Measurements from ENCODE around the gene VIPR1. TPM values are rescaled to one million over a fixed set of nuclear protein-coding genes. Genes with fewer than 3 reads are reported as not detected.

The VIPR1 gene
- polyA plus RNA-seq, 1 of the 3 experiments (the other 2 are of a cell fraction) = not detected

DNA sequence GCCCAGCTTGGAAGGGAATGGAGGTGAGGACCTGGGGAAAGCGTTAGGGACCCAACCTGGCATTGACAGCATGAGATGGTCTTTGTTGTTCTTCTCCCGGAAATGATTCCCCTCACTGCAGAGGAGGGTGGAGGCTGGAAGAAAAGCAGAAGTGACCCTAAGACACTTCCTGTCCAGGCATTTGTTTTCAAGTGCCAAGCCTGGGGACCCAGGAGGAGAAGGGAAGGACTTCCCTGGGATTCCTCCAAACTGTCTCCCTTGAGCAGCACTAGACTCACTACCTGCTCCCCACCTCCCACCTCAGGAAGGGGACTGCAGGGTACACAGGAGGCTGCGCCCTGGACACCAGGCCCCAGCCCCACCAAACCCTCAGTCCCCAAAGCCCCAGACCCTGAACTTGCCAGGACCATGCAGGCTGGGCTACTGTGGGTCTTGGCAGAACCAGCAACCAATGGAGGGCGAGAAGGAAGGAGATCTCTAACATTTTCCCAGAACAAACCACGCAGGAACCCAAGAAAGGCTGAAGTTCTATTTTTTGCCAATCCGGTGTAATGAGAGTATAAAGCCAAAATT, 9.8 kb upstream of the VIPR1 start:
- no peaks in the 10 kb centered on the region for H3K9me3 ChIP-seq
- H3K4me2 ChIP-seq = no peak overlapping the region
- WGBS (ENCODE audit: low lambda C conversion rate) = 49% methylated on average over 6 of the region's 6 CpGs
- no peaks in the 10 kb centered on the region for H3K36me3 ChIP-seq (replicated peaks in 1 of 2; ENCODE audit: control insufficient read depth in 1 of 2, insufficient read depth in 2 of 2, low read length in 1 of 2)
- no peaks in the 10 kb centered on the region for H3K27me3 ChIP-seq (ENCODE audit: insufficient read depth)
- H3K79me2 ChIP-seq (ENCODE audit: insufficient read depth) = no peaks in the 10 kb centered on the region
- no peak overlapping the region for H2AFZ ChIP-seq (ENCODE audit: low read depth)
- no peaks in the 10 kb centered on the region for H4K20me1 ChIP-seq (ENCODE audit: insufficient read depth)
- no peak for TF ChIP-seq MEF2A (IDR thresholded peaks at IDR 0.05; ENCODE audit: borderline replicate concordance, low read depth)
- TF ChIP-seq, protein P1, sequence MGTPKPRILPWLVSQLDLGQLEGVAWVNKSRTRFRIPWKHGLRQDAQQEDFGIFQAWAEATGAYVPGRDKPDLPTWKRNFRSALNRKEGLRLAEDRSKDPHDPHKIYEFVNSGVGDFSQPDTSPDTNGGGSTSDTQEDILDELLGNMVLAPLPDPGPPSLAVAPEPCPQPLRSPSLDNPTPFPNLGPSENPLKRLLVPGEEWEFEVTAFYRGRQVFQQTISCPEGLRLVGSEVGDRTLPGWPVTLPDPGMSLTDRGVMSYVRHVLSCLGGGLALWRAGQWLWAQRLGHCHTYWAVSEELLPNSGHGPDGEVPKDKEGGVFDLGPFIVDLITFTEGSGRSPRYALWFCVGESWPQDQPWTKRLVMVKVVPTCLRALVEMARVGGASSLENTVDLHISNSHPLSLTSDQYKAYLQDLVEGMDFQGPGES (IDR thresholded peaks at IDR 0.05; ENCODE audit: low read depth, low read length) = no peak
- no peak for TF ChIP-seq YY1 (IDR thresholded peaks at IDR 0.05; ENCODE audit: low read depth)
- TF ChIP-seq GABPA (IDR thresholded peaks at IDR 0.05; ENCODE audit: low read depth) = no peak
- TF ChIP-seq RAD21 (IDR thresholded peaks at IDR 0.05; ENCODE audit: low read length) = no peak
- TF ChIP-seq, protein P2, sequence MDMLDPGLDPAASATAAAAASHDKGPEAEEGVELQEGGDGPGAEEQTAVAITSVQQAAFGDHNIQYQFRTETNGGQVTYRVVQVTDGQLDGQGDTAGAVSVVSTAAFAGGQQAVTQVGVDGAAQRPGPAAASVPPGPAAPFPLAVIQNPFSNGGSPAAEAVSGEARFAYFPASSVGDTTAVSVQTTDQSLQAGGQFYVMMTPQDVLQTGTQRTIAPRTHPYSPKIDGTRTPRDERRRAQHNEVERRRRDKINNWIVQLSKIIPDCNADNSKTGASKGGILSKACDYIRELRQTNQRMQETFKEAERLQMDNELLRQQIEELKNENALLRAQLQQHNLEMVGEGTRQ (IDR thresholded peaks at IDR 0.05; ENCODE audit: borderline replicate concordance, low read depth, low read length) = no peak
- TF ChIP-seq, protein P3, sequence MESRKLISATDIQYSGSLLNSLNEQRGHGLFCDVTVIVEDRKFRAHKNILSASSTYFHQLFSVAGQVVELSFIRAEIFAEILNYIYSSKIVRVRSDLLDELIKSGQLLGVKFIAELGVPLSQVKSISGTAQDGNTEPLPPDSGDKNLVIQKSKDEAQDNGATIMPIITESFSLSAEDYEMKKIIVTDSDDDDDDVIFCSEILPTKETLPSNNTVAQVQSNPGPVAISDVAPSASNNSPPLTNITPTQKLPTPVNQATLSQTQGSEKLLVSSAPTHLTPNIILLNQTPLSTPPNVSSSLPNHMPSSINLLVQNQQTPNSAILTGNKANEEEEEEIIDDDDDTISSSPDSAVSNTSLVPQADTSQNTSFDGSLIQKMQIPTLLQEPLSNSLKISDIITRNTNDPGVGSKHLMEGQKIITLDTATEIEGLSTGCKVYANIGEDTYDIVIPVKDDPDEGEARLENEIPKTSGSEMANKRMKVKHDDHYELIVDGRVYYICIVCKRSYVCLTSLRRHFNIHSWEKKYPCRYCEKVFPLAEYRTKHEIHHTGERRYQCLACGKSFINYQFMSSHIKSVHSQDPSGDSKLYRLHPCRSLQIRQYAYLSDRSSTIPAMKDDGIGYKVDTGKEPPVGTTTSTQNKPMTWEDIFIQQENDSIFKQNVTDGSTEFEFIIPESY (IDR thresholded peaks at IDR 0.05; ENCODE audit: borderline replicate concordance, low read depth) = no peak
- ChIA-PET CTCF (no interaction called here), POLR2A (no interaction called here)
- DNase-seq = no peak
- H3K4me3 ChIP-seq (ENCODE audit: low read depth in 2 of 2, low read length in 1 of 2) = no peak overlapping the region
- H3K9me2 ChIP-seq = no peaks in the 10 kb centered on the region
- no peak overlapping the region for H3K27ac ChIP-seq (ENCODE audit: low read depth in 2 of 2, low read length in 1 of 2)
- peaks cover 0 to 5% of the 10 kb centered on the region in 2 experiments; a peak in 1 of 4 replicates for H3K4me1 ChIP-seq (ENCODE audit: control insufficient read depth in 1 of 2, insufficient read depth in 2 of 2, low read depth in 1 of 2, low read length in 1 of 2)
- H3F3A ChIP-seq (replicated peaks; ENCODE audit: insufficient read depth) = no peaks in the 10 kb centered on the region
- no peak overlapping the region for H3K9ac ChIP-seq

DNA sequence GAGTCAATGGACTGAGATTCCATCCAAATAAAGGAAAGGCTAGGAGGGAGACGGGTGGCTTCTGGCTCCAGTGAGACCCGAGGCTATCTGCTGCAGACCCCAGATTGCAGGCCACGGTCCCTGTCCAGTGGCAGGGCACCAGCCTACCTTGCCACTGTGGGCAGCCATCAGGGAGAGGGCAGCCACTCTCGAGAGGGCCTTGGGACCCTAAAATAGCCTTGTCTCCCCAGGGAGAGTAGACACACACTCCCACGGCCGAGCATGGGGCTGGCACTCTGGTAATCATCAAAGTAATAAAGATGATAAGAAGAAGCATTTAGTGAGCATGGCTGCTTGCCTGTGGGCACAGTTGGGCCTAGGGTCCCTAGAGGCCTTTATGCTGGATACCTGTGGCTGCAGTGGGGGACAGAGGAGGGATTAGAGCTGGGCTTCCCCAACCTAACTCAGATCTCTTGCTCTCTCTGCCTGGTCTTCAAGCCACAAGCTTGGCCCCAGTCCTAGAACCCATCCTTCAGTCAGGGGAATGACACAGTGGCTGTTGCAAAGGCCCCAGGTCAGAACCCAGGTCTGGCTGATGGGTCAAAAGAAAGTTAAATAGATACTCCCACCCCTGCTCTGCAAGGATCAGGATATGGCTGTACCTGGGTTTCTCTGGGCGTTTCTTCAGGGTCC, 9.2 kb upstream of the VIPR1 start:
- no peaks in the 10 kb centered on the region for H3F3A ChIP-seq (replicated peaks; ENCODE audit: insufficient read depth)
- H3K9me2 ChIP-seq = no peaks in the 10 kb centered on the region
- DNase-seq = no peak
- WGBS (ENCODE audit: low lambda C conversion rate) = 48% methylated on average over 4 of the region's 7 CpGs
- H3K4me3 ChIP-seq (ENCODE audit: low read depth in 2 of 2, low read length in 1 of 2) = no peak overlapping the region
- H3K9me3 ChIP-seq = no peaks in the 10 kb centered on the region
- peaks cover 0 to 5% of the 10 kb centered on the region in 2 experiments; a peak in 1 of 4 replicates for H3K4me1 ChIP-seq (ENCODE audit: control insufficient read depth in 1 of 2, insufficient read depth in 2 of 2, low read depth in 1 of 2, low read length in 1 of 2)
- H2AFZ ChIP-seq (ENCODE audit: low read depth) = no peak overlapping the region
- no peak overlapping the region for H3K27ac ChIP-seq (ENCODE audit: low read depth in 2 of 2, low read length in 1 of 2)
- H3K4me2 ChIP-seq = no peak overlapping the region
- H3K36me3 ChIP-seq (replicated peaks in 1 of 2; ENCODE audit: control insufficient read depth in 1 of 2, insufficient read depth in 2 of 2, low read length in 1 of 2) = no peaks in the 10 kb centered on the region
- CTCF ChIA-PET = no interaction called here
- no peaks in the 10 kb centered on the region for H4K20me1 ChIP-seq (ENCODE audit: insufficient read depth)
- H3K9ac ChIP-seq = no peak overlapping the region
- H3K27me3 ChIP-seq (ENCODE audit: insufficient read depth) = 0 out of 2 replicates have a peak, but pooled peaks cover 3% of the 10 kb centered on the region
- POLR2A ChIA-PET = no interaction called here
- no peaks in the 10 kb centered on the region for H3K79me2 ChIP-seq (ENCODE audit: insufficient read depth)
- TF ChIP-seq TEAD4 (IDR thresholded peaks at IDR 0.05; ENCODE audit: borderline replicate concordance, insufficient read depth) = no peak
- no peak for TF ChIP-seq RCOR1 (IDR thresholded peaks at IDR 0.05; ENCODE audit: low read length)
- TF ChIP-seq POLR2AphosphoS5 (IDR thresholded peaks at IDR 0.05; ENCODE audit: low read depth, low read length) = no peak
- no peak for TF ChIP-seq RAD21 (IDR thresholded peaks at IDR 0.05; ENCODE audit: low read length)
- no peak for TF ChIP-seq SIN3A (IDR thresholded peaks at IDR 0.05; ENCODE audit: borderline replicate concordance, low read depth, low read length)
- TF ChIP-seq MAX (IDR thresholded peaks at IDR 0.05; ENCODE audit: low read depth) = no peak
- TF ChIP-seq, protein P3 (IDR thresholded peaks at IDR 0.05; ENCODE audit: borderline replicate concordance, low read depth) = no peak
- no peak for TF ChIP-seq TCF12 (IDR thresholded peaks at IDR 0.05)
- no peak for TF ChIP-seq GABPA (IDR thresholded peaks at IDR 0.05; ENCODE audit: low read depth)
- no peak for TF ChIP-seq SMC3 (IDR thresholded peaks at IDR 0.05; ENCODE audit: low read depth, low read length)
- no peak for TF ChIP-seq FOXJ3 (CRISPR knock-in tag; IDR thresholded peaks at IDR 0.05)
- no peak for TF ChIP-seq CHD2 (IDR thresholded peaks at IDR 0.05; ENCODE audit: low read length, partially characterized antibody)

Data from SK-N-SH (cell line).